Caki2 (cell line): ENCODE data around the gene MTHFSD. TPM values are rescaled to one million over a fixed set of nuclear protein-coding genes. Genes with fewer than 3 reads are reported as not detected.

ENCODE experiments used
- DNase-seq: peaks from one replicate; pipeline ENCODE4 v3.0.0-alpha.2; 2015; ENCODE audit warnings: low read depth
- in situ Hi-C: cut with HindIII; loops from 2 replicates; pipeline ENCODE4 v1.10.0; 2016; ENCODE audit warnings: low sequenced_read_pairs, low pct_unique_long_range_greater_than_20kb, mixed read lengths
- total RNA-seq: library from RNA; depleted of rRNA; stranded (reverse); fragments of >200 nt; shearing (Covaris generic); gene quantifications from 2 replicates; pipeline ENCODE4 v1.2.3, GENCODE V29; 2014; ENCODE audit warnings: low replicate concordance

Gene MTHFSD
- total RNA-seq, 1 experiment from 2014 or later = 22.6 TPM

- in situ Hi-C loops = no loop called here
- DNase-seq = no peak
Observed at GRCh38 chr16:86573215-86573614, 18.2 kb upstream of the MTHFSD start.

GRCh38 chr16:86572606-86573005 is 17.6 kb upstream of the MTHFSD start:
- DNase-seq = no peak
- in situ Hi-C loops = no loop called here

DNA sequence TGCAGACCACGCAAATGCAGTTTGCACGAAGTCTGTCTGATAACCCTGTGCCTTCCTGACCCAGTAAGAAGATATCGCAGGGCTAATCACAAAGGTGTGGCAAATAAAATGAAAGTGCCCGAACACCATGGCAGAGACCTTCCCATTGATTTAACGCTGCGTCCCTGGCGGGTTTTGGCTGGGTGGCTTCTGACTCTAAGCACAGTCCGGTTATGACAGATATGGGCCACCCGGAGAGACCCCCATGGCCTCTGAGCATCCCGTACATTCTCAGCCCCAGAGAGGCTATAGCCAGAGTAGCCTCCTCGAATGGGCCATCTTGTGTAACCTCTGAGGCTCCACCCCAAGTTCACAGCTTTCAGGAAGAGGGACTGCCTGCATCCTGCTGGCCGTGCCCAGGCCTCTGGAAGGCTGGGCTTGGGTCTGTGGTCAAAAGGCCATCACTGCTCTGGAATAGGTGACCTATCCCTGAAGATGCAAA is 17.0 kb upstream of the MTHFSD start:
- DNase-seq = no peak
- in situ Hi-C loops = no loop called here

DNA sequence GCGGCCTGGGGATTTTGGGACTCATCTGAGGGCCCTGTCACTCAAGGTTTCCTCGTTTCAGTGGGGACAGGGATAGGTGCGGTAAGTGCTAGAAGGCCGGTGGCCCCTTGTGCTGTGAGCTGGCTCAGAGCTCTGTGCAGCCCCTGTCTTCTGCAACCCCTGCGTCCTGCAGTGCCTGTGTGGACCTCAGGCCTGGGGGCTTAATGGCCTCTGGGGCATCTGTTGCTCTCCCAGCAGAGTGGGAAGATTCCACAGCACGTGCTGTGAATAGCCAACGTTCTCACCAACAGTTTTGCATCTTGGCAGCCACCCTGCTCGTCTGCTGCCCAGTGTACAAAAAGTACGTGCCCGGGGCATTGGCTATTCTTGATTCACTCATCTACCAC is 16.5 kb upstream of the MTHFSD start:
- no peak for DNase-seq

DNA sequence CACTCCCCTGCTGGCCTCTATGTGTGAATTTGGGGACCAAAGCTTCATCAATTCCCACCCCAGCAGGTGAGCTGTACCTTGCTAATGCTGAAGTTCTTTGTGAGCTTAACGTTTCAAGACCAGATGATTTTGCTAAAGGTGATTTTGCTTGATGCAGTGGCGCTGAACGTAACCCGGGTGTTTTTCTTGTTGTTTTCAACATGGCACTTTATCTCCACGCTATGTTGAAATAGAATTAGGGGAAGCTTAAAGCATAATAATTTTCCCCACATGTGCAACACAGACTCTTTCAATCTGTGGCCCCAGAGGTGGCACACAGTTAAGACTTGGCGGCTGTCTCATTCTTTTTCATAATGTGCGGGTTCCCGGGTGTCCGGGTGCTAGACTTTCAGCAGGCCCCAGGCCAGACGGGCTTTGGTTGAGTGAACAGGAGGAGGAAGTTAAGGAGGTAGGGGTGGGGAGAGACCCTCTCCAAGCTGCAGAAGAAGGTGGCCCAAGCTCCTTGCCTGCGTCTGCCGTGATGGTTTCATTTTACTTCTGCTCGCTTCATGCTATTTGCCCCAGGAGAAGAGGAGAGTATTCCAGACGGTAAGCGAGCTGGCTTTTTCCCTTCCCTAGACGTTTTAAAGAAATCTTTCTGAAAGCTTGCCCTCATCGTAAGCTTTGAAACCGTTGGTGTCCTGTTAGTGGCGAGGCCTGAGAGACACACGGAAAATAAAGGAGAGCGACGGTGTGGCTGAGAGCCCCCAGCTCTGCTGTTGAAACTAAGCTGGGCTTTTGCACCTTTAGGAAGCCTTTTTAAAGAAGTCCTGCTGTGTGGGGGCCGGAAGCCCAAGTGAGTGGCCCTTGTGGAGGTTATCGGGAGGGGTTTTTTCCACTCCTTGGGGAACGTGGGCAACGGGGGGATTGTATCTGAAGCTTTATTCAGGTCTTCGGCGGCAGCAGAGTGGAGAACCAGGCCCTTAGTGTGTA is 15.8 kb upstream of the MTHFSD start:
- DNase-seq = no peak
- in situ Hi-C loops = no loop called here

More for the DNA sequence above, 16.5 kb upstream of the MTHFSD start:
- in situ Hi-C loops = no loop called here

DNA sequence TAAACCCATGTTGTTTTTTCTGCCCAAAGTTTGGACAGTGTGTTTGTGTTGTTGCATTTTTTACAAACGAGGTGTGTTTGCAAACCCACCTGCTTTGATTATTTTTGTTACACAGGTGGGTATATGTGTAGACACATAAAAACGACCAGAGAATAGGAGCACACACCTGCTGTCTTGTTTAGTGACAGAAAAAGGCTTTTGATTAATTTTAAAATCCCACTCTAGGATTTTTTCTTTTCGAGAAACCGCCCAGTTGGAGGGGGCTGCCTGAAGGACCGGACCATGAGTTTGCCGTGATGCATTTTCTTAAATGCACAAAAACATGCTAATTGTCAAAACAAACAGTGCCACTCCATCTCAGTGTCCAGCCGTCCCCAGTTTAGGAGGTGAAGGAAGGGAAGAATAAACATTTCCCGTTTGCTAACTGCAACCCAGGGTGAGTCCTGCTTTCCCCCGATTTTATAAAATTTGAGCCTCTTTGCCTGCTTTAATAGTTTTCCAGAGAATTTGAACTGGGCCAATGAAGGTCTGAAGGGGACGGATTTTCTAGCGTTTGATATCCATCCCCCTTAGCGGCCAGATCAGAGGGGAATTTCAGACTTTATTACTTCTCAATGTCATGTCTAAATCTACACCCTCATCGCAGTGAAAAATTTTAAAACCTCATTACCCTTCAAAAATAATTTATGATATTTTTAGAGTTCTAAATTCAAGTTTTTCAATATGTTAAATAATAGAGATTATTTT is 14.8 kb upstream of the MTHFSD start:
- no peak for DNase-seq
- in situ Hi-C loops = no loop called here

DNA sequence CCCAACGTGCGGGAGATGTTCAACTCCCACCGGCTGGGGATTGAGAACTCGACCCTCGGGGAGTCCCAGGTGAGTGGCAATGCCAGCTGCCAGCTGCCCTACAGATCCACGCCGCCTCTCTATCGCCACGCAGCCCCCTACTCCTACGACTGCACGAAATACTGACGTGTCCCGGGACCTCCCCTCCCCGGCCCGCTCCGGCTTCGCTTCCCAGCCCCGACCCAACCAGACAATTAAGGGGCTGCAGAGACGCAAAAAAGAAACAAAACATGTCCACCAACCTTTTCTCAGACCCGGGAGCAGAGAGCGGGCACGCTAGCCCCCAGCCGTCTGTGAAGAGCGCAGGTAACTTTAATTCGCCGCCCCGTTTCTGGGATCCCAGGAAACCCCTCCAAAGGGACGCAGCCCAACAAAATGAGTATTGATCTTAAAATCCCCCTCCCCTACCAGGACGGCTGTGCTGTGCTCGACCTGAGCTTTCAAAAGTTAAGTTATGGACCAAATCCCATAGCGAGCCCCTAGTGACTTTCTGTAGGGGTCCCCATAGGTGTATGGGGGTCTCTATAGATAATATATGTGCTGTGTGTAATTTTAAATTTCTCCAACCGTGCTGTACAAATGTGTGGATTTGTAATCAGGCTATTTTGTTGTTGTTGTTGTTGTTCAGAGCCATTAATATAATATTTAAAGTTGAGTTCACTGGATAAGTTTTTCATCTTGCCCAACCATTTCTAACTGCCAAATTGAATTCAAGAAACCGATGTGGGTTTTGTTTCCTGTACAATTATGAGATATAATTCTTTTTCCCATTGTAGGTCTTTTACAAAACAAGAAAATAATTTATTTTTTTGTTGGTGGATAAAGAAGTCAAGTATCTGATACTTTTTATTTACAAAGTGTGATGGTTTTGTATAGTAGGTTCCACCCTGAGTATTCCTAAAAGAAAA is 13.9 kb upstream of the MTHFSD start:
- DNase-seq = no peak
- in situ Hi-C loops = no loop called here

DNA sequence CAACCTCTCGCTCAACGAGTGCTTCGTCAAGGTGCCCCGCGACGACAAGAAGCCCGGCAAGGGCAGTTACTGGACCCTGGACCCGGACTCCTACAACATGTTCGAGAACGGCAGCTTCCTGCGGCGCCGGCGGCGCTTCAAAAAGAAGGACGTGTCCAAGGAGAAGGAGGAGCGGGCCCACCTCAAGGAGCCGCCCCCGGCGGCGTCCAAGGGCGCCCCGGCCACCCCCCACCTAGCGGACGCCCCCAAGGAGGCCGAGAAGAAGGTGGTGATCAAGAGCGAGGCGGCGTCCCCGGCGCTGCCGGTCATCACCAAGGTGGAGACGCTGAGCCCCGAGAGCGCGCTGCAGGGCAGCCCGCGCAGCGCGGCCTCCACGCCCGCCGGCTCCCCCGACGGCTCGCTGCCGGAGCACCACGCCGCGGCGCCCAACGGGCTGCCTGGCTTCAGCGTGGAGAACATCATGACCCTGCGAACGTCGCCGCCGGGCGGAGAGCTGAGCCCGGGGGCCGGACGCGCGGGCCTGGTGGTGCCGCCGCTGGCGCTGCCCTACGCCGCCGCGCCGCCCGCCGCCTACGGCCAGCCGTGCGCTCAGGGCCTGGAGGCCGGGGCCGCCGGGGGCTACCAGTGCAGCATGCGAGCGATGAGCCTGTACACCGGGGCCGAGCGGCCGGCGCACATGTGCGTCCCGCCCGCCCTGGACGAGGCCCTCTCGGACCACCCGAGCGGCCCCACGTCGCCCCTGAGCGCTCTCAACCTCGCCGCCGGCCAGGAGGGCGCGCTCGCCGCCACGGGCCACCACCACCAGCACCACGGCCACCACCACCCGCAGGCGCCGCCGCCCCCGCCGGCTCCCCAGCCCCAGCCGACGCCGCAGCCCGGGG is 12.9 kb upstream of the MTHFSD start:
- DNase-seq = peak; percentile 45
- in situ Hi-C loops = no loop called here

GRCh38 chr16:86566966-86567700 is 12.1 kb upstream of the MTHFSD start:
- in situ Hi-C loops = no loop called here
- peak; percentile 80 for DNase-seq

DNA sequence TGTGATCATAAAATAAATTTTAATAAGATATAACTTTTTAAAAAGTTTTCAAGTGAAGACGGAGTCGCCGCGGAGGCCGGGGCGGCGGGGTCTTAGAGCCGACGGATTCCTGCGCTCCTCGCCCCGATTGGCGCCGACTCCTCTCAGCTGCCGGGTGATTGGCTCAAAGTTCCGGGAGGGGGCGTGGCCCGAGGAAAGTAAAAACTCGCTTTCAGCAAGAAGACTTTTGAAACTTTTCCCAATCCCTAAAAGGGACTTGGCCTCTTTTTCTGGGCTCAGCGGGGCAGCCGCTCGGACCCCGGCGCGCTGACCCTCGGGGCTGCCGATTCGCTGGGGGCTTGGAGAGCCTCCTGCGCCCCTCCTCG is 11.5 kb upstream of the MTHFSD start, which contains the start of gene FOXC2:
Gene FOXC2, plus strand, starts transcription at position 229 of the 365 bp plus-strand sequence. CDS start 507 bp downstream, outside the sequence.
- in situ Hi-C loops = no loop called here
- peak; percentile 85 for DNase-seq

- no peak for DNase-seq
- in situ Hi-C loops = no loop called here
Observed at GRCh38 chr16:86565644-86566511, 10.8 kb upstream of the MTHFSD start.

DNA sequence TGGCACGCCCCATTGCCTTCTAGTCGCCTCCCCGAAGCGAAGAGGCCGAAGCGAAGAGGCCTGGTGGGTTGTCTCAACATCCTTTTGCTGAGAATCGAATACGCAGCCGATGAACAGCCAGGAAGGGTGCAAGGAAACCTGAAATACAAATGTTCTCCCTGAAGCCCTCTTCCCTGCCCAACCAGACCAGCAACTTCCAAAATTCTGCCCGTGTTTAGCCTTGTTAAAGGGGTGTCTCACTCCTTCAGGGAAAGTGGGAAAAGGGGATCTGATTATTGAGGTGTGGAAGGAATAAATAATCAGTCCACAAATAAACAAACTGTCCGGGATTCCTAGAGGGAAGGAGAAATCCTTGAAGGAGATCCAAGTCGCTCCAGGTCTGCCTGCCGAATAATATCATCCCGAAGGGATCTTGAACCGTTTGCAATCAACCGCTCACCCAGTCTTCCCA is 10.2 kb upstream of the MTHFSD start:
- no peak for DNase-seq
- in situ Hi-C loops = no loop called here

GRCh38 chr16:86563469-86564345 is 8.7 kb upstream of the MTHFSD start:
- in situ Hi-C loops = no loop called here
- peak; percentile 82 for DNase-seq

DNA sequence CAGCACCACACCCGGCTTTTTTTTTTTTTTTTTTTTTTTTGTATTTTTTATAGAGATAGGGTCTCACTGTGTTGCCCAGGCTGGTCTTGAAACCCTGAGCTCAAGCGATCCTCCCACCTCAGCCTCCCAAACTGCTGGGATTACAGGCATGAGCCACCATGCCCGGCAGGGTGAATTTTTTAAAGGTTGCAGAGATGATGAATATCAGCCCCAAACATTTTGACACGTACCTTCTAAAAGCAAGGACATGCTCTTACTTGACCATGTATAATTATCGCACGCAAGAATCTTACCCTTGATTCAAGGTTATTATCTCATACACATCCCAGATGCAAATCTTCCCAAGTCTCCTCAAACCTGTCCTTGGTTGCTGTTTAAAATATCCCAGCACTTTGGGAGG is 7.3 kb upstream of the MTHFSD start:
- in situ Hi-C loops = no loop called here
- no peak for DNase-seq

DNA sequence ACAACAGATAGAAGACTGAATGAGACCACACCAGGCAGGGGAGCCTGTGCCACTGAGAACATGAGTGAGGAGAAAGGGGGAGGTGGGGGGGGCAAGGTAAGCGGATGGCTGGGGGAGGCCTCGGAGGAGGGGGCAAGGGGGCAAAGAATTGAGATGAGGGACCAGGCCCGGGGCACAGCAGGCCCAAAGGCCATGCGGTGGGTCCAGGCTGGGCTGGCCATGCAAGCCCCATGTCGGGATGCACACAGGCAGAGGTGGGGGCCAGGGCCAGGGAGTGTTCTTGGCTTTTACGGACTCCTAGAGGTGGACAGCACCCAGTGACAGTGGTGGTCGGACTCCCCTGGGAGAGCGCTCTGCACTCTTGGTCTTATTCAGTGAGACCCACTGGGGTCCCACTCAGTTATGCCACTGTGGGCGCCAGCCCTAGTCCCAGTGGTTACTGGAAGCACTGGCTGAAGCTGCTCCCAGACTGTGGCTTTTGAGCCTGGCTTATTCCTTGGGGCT is 4.8 kb upstream of the MTHFSD start:
- no peak for DNase-seq
- in situ Hi-C loops = no loop called here
